GM21360 (cell line): ENCODE measurements around the gene CDR2L.
"Not testable (repeated sequence)": the region's sequence is repeated elsewhere in the genome, so short reads cannot be mapped to it uniquely, and the experiment has no call there.

Experiments used
- ATAC-seq: cut with Tn5 transposase; IDR thresholded peaks from one replicate; pipeline ENCODE4 v1.9.1; 2021; ENCODE audit warnings: mild to moderate bottlenecking, moderate library complexity; ENCODE audit not compliant: unreplicated experiment

The CDR2L gene

DNA sequence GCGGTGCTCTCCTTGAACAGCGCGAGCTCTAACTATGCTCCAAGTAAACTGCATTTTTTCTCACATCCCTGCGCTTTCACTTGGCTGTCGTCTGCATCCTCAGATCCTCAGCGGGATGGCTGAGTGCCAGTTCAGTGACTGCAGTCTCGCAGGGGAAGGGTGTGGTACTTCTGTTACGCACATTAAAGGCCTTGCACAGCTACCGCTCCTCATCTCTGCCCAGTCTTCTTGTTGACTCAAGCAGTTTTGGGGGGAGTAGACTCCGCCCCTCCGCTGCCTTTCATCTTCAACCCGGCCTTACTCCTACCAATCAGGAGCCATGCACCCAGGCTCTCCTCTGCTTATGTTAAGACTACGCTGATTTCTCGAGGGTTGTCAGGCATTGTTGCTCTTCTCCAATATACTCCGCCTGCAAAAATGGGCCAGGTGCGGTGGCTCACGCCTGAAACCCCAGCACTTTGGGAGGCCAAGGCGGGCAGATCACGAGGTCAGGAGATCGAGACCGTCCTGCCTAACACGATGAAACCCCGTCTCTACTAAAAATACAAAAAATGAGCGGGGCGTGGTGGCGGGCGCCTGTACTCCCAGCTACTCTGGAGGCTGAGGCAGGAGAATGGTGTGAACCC is 49.3 kb downstream of the CDR2L start:
- no peak for ATAC-seq

DNA sequence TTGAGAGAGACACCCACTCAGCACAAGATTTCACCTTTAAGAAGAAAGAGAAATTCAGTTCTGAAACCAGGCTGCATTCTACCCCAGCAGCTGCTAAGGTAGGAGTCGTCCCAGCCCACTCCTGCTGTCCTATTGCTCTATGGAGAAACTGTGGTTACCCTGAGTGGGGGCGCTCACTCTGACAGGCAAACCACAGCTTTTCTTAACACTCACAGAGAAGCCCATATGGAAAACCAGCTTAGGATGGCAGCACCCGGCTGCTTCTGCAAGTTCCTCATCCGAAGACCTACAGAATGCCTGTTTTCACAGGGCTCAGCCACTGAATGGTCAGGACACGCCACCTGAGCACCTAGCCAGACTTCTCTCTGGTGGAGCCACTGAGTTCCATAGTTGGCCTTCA is 51.8 kb downstream of the CDR2L start:
- no peak for ATAC-seq

DNA sequence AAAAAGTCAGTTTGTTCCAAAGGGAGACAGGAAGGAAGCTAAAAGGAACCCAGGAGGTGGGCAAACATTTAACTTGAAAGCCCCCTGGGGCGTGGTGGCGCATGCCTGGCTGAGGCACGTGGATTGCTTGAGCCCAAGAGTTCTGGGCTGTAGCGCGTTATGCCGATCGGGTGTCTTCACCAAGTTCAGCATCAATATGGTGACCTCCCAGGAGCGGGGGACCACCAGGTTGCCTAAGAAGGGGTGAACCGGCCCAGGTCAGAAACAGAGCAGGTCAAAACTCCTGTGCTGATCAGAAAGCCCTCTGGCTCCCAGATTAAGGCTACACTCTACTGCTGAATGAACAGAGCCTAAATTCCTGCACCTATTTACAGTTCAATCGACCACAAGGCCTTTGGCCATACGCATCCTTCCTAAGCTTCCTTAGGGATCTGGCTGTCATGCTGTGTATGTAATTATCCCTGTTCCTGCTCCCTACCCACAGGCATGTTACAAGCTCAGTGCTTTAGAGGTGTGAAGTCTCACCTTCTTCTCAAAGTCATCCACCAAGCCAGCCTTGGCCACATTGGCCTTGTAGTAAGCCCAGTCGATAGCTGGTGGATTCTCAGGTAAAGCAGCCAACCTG is 54.3 kb downstream of the CDR2L start:
- ATAC-seq: no peak

DNA sequence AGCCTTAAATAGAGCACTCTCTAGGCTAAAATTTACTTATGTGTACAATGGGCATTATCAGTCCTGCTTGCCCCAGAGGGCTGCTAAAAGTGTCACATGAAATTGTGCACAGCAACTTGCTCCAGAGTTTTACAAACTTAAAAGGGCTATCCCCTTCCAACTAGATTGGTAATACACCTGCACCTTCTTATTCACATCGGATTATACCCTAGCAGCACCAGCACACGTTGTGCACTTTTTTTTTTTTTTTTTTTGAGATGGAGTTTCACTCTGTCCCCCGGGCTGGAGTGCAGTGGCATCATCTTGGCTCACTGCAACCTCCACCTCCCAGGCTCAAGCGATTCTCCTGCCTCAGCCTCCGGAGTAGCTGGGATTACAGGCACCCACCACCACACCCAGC is 56.4 kb downstream of the CDR2L start:
- ATAC-seq: not testable (repeated sequence)

DNA sequence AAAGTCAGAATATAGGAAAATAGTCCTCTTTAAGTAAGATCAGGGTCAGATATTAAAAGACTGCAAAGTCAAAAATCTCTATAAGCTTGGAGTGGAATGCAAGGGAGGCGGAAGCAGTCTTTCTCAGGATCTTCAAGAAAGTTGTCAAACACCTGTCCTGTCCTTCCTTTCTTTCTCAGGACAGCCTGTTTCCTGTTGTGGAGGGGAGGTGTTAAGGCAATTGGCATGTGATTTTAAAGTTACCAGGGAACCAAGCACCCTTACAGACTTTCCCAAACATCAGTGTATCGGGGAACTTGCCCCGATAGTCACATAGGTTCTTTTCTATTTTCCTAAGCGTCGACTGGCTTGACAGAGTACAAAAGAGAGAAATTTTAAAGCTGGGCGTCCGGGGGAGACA is 57.3 kb downstream of the CDR2L start:
- ATAC-seq: no peak

DNA sequence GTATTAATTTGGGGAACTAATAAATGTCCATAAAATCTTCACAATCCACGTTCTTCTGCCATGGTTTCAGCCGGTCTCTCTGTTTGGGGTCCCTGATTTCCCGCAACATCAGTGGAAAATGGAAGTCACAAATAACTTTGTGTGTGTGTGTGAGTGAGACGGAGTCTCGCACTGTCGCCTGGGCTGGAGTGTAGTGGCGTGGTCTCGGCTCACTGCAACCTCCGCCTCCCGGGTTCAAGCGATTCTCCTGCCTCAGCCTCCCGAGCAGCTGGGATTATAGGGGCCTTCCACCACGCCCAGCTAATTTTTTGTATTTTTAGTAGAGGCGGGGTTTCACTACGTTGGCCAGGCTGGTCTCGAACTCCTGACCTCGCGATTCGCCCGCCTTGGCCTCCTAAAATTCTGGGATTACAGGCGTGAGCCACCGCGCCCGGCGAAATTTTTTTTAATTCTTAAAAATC is 58.5 kb downstream of the CDR2L start:
- ATAC-seq: not testable (repeated sequence)

DNA sequence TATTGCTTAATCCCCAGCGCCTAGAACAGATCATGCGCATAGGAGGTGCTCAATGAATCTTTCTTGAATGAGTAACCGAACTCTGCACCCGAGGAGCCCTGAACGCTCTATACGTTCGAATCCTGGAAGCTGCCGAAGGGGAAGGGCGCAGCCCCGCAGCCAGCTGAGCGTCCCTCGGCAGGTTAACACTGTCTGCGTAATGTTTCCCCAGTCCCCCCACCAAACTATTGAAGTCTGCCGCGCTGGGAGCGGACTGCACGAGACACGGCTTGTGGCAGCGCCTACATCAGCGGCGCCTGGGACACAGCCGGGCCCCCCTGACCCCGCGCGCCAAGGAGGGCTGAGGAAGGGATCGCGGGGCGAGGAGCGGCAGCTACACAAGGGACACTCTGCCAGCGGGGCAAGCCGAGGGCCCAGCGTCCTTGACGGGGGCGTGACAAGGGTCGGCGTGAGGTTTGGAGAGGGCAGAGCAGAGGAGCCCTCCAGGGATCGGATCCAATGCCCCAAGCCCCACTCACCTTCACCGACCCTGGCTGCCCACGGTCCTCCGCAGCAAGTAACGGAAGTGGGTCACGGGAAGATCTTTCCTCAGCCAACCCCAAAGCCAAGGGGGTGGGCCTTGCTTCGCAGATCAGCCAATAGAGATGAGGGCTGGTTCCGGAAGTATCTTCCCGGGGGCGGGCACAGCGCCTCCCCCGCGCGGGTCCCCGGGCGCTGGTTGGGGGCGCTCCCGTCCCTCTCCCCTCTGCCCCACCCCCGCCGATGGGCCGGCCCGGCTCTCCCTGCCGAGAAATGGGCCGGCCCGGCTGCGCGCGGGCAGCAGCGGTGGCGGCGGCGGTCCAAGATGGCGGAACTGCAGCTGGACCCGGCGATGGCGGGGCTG is 59.2 kb downstream of the CDR2L start, which contains the start of the genes ATP5PD and KCTD2:
TSS of gene ATP5PD (minus strand) at position 563 of the 883 bp plus-strand sequence. CDS start 4,319 bp downstream, outside the sequence.
TSS of gene KCTD2 (plus strand) at position 819 of the 883 bp plus-strand sequence. CDS start at position 845, 26 bp downstream.
- peak; percentile 94 for ATAC-seq

DNA sequence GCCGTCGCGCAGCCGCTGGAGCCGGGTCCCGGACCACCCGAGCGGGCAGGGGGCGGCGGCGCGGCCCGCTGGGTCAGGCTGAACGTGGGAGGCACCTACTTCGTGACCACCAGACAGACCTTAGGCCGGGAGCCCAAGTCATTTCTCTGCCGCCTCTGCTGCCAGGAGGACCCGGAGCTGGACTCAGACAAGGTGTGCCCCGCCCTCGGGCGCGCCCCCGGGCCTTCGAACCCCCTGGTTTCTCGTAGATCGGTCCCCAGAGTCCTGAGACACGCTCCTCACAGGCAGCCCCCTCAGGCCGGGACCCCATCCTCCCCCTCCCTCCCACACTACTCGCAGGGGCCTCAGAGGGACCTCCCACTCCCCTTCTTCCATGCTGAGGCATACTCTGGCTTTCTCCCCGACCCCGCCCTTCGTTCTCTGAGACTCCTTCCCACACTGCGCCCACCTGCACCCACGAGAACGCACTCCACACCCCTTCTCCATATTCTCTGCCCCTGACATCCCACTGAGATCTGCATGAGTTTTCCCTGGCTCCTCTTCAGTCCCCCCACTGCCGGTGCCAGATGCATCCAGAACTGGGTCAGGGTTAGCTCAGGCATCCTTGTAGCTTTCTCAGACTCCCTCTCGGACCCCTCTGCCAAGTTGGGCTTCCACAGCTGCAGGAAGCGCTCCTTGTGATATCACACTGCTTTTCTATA is 60.1 kb downstream of the CDR2L start:
- peak; percentile 12 for ATAC-seq

DNA sequence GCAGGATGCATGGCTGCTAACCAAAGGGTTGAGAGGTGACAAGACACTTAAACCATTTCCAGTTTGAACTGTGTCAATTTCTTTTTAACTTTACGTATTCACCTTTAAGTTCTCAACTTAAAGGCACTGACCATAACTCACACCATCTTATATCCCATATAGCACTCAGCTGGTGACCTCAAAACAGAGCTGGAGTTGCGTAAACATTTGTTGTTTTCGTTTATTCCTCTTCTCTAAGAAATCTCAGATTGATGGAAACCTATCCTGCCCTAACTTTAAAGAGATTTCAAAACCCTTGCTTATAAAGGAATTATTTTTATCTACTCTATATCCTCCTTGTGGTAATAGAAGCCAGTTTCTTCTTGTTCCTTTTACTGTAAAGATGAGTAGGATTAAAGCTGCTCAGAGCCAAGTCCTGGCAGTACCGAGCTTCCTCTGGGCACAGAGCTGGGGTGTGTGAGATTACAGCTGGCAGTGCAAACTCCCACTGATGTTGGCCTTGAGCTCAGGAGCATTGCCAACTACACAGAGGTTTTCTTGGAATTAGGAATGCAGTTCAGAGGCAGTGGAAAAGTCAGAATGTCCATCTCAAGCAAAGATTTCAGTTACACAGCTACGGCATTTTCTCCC is 60.9 kb downstream of the CDR2L start:
- no peak for ATAC-seq

DNA sequence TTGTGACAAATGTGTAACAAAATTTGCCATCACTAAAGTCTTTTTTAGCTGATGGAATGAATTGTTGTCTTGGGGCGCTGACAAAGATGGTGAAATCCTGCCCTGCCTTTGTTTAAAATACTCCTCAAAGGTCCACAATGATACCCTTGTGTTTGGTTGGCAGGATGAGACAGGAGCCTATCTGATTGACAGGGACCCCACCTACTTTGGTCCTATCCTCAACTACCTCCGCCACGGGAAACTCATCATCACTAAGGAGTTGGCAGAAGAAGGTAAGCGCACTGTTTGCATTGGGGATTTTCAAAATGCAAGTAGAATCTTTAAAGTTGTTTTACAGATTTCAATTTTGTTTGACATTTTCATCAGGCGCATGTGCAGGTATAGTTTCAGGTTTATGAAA is 61.6 kb downstream of the CDR2L start:
- no peak for ATAC-seq

DNA sequence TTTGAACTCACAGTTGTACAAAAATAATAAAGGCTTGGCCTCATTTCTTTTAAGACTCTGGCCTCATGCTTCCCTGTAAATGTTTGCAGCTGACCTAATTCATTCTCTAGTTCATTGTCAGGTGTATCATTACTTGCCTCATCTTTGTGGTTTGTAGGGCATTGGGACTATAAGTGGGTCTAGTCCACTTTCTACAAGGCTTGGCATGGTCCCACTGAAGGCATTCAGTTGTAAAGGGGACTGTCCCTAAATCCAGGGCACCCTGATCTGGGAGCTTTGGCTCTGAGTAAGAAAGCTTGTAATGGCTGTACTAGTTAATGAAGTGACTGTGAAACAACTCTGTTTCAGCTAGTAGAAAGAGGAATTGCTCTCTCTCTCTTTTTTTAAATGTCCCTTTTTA is 62.3 kb downstream of the CDR2L start:
- no peak for ATAC-seq

DNA sequence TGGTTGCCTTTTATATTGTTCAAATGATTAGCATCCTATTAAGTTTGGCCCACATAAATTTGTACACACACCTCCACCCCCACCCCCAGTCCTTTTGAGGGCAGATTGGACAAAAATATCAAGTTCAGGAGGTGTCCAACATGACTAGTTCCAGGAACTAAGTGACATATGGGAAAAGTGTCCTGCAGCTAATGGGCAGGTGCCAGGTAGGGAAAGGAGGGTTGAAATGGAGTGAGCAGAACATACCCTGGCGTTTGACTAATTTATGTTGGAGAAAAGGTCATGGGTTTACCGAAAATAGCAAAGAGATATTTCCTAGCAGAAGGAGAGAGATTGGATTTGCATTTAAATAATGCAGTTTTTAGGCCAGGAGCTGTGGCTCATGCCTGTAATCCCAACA is 64.5 kb downstream of the CDR2L start:
- ATAC-seq: no peak
